Liver (tissue), 3 donors: ENCODE data around the gene CUL4A.

Experiments
- ATF3 ChIP-seq: IDR thresholded peaks from 2 replicates; pipeline ENCODE4 v1.6.1; 2016; ENCODE audit warnings: antibody characterized with exemption
- CTCF ChIP-seq: fragments of 150-350 bp; IDR thresholded peaks from 2 replicates; pipeline ENCODE4 v1.5.1; 2017; ENCODE audit warnings: improper control_type of control experiment, low read depth, low read length; ENCODE audit not compliant: missing input control
- FOXA1 ChIP-seq: IDR thresholded peaks from 2 replicates; pipeline ENCODE4 v1.6.1; 2016; ENCODE audit warnings: antibody characterized with exemption
- GABPA ChIP-seq, 2 donors: IDR thresholded peaks in 1 of 2; conservative IDR thresholded peaks in 1 of 2; 2 replicates each; pipeline ENCODE4 v1.6.1; 2016; ENCODE audit warnings: antibody characterized with exemption in 2 of 2, mild to moderate bottlenecking in 1 of 2, moderate library complexity in 1 of 2
- JUND ChIP-seq, 2 donors: IDR thresholded peaks; 2 replicates each; pipeline ENCODE4 v1.6.1; 2016; ENCODE audit warnings: antibody characterized with exemption in 2 of 2
- MAX ChIP-seq: IDR thresholded peaks from 2 replicates; pipeline ENCODE4 v1.6.1; 2016; ENCODE audit warnings: antibody characterized with exemption
- RAD21 ChIP-seq, 2 donors: IDR thresholded peaks; 2 replicates each; pipeline ENCODE4 v1.6.1; 2016; ENCODE audit warnings: antibody characterized with exemption in 2 of 2, mild to moderate bottlenecking in 2 of 2
- REST ChIP-seq: IDR thresholded peaks from 2 replicates; pipeline ENCODE4 v1.6.1; 2016; ENCODE audit warnings: antibody characterized with exemption, mild to moderate bottlenecking
- SP1 ChIP-seq: IDR thresholded peaks from 2 replicates; pipeline ENCODE4 v1.6.1; 2018; ENCODE audit warnings: antibody characterized with exemption, mild to moderate bottlenecking
- TAF1 ChIP-seq: conservative IDR thresholded peaks from 2 replicates; pipeline ENCODE4 v1.6.1; 2016; ENCODE audit warnings: antibody characterized with exemption, mild to moderate bottlenecking
- YY1 ChIP-seq: IDR thresholded peaks from 2 replicates; pipeline ENCODE4 v1.6.1; 2016; ENCODE audit warnings: antibody characterized with exemption, mild to moderate bottlenecking
- donor health status: healthy.
- donor health status: healthy.

- TF ChIP-seq YY1 = no peak
- TF ChIP-seq CTCF = no peak
- TF ChIP-seq REST = no peak
- TF ChIP-seq RAD21 (IDR thresholded peaks at IDR 0.05) = no peak
- no peak for TF ChIP-seq TAF1
- no peak for TF ChIP-seq JUND (IDR thresholded peaks at IDR 0.05)
- no peak for TF ChIP-seq MAX
- TF ChIP-seq ATF3 = no peak
- TF ChIP-seq FOXA1 = no peak
- TF ChIP-seq SP1 = no peak
- TF ChIP-seq GABPA (IDR thresholded peaks at IDR 0.05 in 1 of 2, conservative IDR thresholded peaks at IDR 0.05 in 1 of 2) = no peak
These were observed 49.7 kb upstream of the CUL4A start for GRCh38 chr13:113159701-113160100.
